Progenitor cell of endocrine pancreas (in vitro differentiated cells): ENCODE results near the gene MXD4. TPM values are rescaled to one million over a fixed set of nuclear protein-coding genes. Genes with fewer than 3 reads are reported as not detected.
"Not testable (repeated sequence)": the region's sequence is repeated elsewhere in the genome, so short reads cannot be mapped to it uniquely, and the experiment has no call there.

Source experiments
- DNase-seq: peaks from one replicate; pipeline ENCODE4 v3.0.0; 2021; ENCODE audit warnings: low spot score; ENCODE audit not compliant: unreplicated experiment
- H3K27ac Mint-ChIP-seq: 2 replicates; pipeline ENCODE4 v1.8.0; 2021; ENCODE audit warnings: mild to moderate bottlenecking, moderate library complexity, mixed read lengths
- H3K27me3 Mint-ChIP-seq: 2 replicates; pipeline ENCODE4 v1.8.0; 2021; ENCODE audit warnings: mixed read lengths
- H3K36me3 Mint-ChIP-seq: 2 replicates; pipeline ENCODE4 v1.8.0; 2022; ENCODE audit warnings: mixed read lengths; ENCODE audit not compliant: insufficient read depth
- H3K4me1 Mint-ChIP-seq: 2 replicates; pipeline ENCODE4 v1.8.0; 2021; ENCODE audit warnings: low read depth, mixed read lengths
- H3K4me3 Mint-ChIP-seq: 2 replicates; pipeline ENCODE4 v1.8.0; 2021; ENCODE audit warnings: low read depth, mild to moderate bottlenecking, moderate library complexity, mixed read lengths
- H3K9me3 Mint-ChIP-seq: 2 replicates; pipeline ENCODE4 v1.8.0; 2021; ENCODE audit warnings: low read depth, mixed read lengths
- total RNA-seq: library from RNA; stranded (reverse); gene quantifications from 2 replicates; pipeline ENCODE4 v1.2.1, GENCODE V29; 2021
- TF ChIP-seq, protein P1 (sequence below): fragments of 200-600 bp; sonication (generic); IDR thresholded peaks from one replicate; pipeline ENCODE4 v1.5.0; 2021; ENCODE audit warnings: antibody characterized with exemption, mild to moderate bottlenecking; ENCODE audit not compliant: unreplicated experiment

The MXD4 gene
- total RNA-seq, 1 donor from 2014 or later, result 121 TPM

- H3K27ac Mint-ChIP-seq, result no peak overlapping the region
- no peaks in the 10 kb centered on the region for H3K9me3 Mint-ChIP-seq
- no peaks in the 10 kb centered on the region for H3K36me3 Mint-ChIP-seq
- H3K4me1 Mint-ChIP-seq, result peaks cover 10% of the 10 kb centered on the region
- no peak overlapping the region for H3K4me3 Mint-ChIP-seq
- DNase-seq, result no peak
- peaks cover 5% of the 10 kb centered on the region for H3K27me3 Mint-ChIP-seq
- TF ChIP-seq, protein P1, sequence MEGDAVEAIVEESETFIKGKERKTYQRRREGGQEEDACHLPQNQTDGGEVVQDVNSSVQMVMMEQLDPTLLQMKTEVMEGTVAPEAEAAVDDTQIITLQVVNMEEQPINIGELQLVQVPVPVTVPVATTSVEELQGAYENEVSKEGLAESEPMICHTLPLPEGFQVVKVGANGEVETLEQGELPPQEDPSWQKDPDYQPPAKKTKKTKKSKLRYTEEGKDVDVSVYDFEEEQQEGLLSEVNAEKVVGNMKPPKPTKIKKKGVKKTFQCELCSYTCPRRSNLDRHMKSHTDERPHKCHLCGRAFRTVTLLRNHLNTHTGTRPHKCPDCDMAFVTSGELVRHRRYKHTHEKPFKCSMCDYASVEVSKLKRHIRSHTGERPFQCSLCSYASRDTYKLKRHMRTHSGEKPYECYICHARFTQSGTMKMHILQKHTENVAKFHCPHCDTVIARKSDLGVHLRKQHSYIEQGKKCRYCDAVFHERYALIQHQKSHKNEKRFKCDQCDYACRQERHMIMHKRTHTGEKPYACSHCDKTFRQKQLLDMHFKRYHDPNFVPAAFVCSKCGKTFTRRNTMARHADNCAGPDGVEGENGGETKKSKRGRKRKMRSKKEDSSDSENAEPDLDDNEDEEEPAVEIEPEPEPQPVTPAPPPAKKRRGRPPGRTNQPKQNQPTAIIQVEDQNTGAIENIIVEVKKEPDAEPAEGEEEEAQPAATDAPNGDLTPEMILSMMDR, result no peak
Measured at GRCh38 chr4:2276581-2277325, 14.8 kb upstream of the MXD4 start.

GRCh38 chr4:2275546-2276251, 13.8 kb upstream of the MXD4 start:
- no peak for DNase-seq
- H3K4me1 Mint-ChIP-seq, result peaks cover 10% of the 10 kb centered on the region
- no peak overlapping the region for H3K27ac Mint-ChIP-seq
- no peaks in the 10 kb centered on the region for H3K9me3 Mint-ChIP-seq
- TF ChIP-seq, protein P1, result no peak
- peaks cover 5% of the 10 kb centered on the region for H3K27me3 Mint-ChIP-seq
- no peaks in the 10 kb centered on the region for H3K36me3 Mint-ChIP-seq
- no peak overlapping the region for H3K4me3 Mint-ChIP-seq

GRCh38 chr4:2275044-2275397, 13.1 kb upstream of the MXD4 start:
- not testable (repeated sequence) for H3K27me3 Mint-ChIP-seq, H3K27ac Mint-ChIP-seq, H3K4me3 Mint-ChIP-seq, H3K4me1 Mint-ChIP-seq, H3K36me3 Mint-ChIP-seq, DNase-seq, H3K9me3 Mint-ChIP-seq

GRCh38 chr4:2274320-2275043, 12.6 kb upstream of the MXD4 start:
- H3K4me3 Mint-ChIP-seq, result no peak overlapping the region
- H3K27ac Mint-ChIP-seq, result no peak overlapping the region
- DNase-seq, result no peak
- H3K27me3 Mint-ChIP-seq, result peaks cover 5% of the 10 kb centered on the region
- H3K9me3 Mint-ChIP-seq, result no peaks in the 10 kb centered on the region
- H3K36me3 Mint-ChIP-seq, result no peaks in the 10 kb centered on the region
- H3K4me1 Mint-ChIP-seq, result peaks cover 10% of the 10 kb centered on the region
- TF ChIP-seq, protein P1, result no peak

- no peak for DNase-seq
- H3K9me3 Mint-ChIP-seq, result no peaks in the 10 kb centered on the region
- TF ChIP-seq, protein P1, result no peak
- peaks cover 10% of the 10 kb centered on the region for H3K4me1 Mint-ChIP-seq
- no peak overlapping the region for H3K27ac Mint-ChIP-seq
- no peaks in the 10 kb centered on the region for H3K36me3 Mint-ChIP-seq
- H3K4me3 Mint-ChIP-seq, result no peak overlapping the region
- H3K27me3 Mint-ChIP-seq, result peaks cover 5% of the 10 kb centered on the region
Measured at GRCh38 chr4:2273657-2274319, 11.9 kb upstream of the MXD4 start.
